ENCODE results near the gene SRP9.
"Not testable (repeated sequence)": the region's sequence is repeated elsewhere in the genome, so short reads cannot be mapped to it uniquely, and the experiment has no call there.

The SRP9 gene

GRCh38 chr1:225827076-225827475 is 49.5 kb downstream of the SRP9 start:
- Histone ChIP-seq H3K4me3 (ENCODE audit: extremely low read depth, insufficient read depth, low read length, poor library complexity, severe bottlenecking) (no peak overlapping the region), H3K36me3 (ENCODE audit: control insufficient read depth, insufficient read depth, low read length) (peaks cover 11% of the 10 kb centered on the region), H3K27ac (ENCODE audit: low read depth, low read length, severe bottlenecking) (no peak overlapping the region), H3K4me1 (ENCODE audit: control insufficient read depth, insufficient read depth, low read length, poor library complexity, severe bottlenecking) (peaks cover 7% of the 10 kb centered on the region), H3K9me3 (ENCODE audit: control insufficient read depth, low read length) (no peaks in the 10 kb centered on the region)
- WGBS, 2 experiments (ENCODE audit: insufficient coverage in 2 of 2) = 74 to 84% methylated on average over 8 of the region's 8 CpGs

- no peak overlapping the region for H3K4me3 ChIP-seq (ENCODE audit: extremely low read depth, insufficient read depth, low read length, poor library complexity, severe bottlenecking)
- WGBS, 2 experiments (ENCODE audit: insufficient coverage in 2 of 2) = 94 to 95% methylated on average over 9 to 11 of the region's 14 CpGs
- peaks cover 17% of the 10 kb centered on the region for H3K36me3 ChIP-seq (ENCODE audit: control insufficient read depth, insufficient read depth, low read length)
- no peak overlapping the region for H3K27ac ChIP-seq (ENCODE audit: low read depth, low read length, severe bottlenecking)
- no peaks in the 10 kb centered on the region for H3K9me3 ChIP-seq (ENCODE audit: control insufficient read depth, low read length)
- H3K4me1 ChIP-seq (ENCODE audit: control insufficient read depth, insufficient read depth, low read length, poor library complexity, severe bottlenecking) = peaks cover 7% of the 10 kb centered on the region
Measured at GRCh38 chr1:225828706-225829345, 51.2 kb downstream of the SRP9 start.

GRCh38 chr1:225830841-225831240 is 53.2 kb downstream of the SRP9 start:
- H3K27ac ChIP-seq (ENCODE audit: low read depth, low read length, severe bottlenecking) = no peak overlapping the region
- H3K36me3 ChIP-seq (ENCODE audit: control insufficient read depth, insufficient read depth, low read length) = peaks cover 20% of the 10 kb centered on the region
- H3K4me1 ChIP-seq (ENCODE audit: control insufficient read depth, insufficient read depth, low read length, poor library complexity, severe bottlenecking) = peaks cover 7% of the 10 kb centered on the region
- WGBS, 2 experiments (ENCODE audit: insufficient coverage in 2 of 2) = 86 to 100% methylated on average over 1 to 3 of the region's 6 CpGs
- no peaks in the 10 kb centered on the region for H3K9me3 ChIP-seq (ENCODE audit: control insufficient read depth, low read length)
- no peak overlapping the region for H3K4me3 ChIP-seq (ENCODE audit: extremely low read depth, insufficient read depth, low read length, poor library complexity, severe bottlenecking)

- 87 to 93% methylated on average over 5 of the region's 7 CpGs for WGBS, 2 experiments (ENCODE audit: insufficient coverage in 2 of 2)
Measured at GRCh38 chr1:225834417-225835329, 57.0 kb downstream of the SRP9 start.

GRCh38 chr1:225835856-225836255 is 58.2 kb downstream of the SRP9 start:
- Histone ChIP-seq H3K4me3 (ENCODE audit: extremely low read depth, insufficient read depth, low read length, poor library complexity, severe bottlenecking) (no peak overlapping the region), H3K36me3 (ENCODE audit: control insufficient read depth, insufficient read depth, low read length) (peaks cover 32% of the 10 kb centered on the region), H3K9me3 (ENCODE audit: control insufficient read depth, low read length) (no peaks in the 10 kb centered on the region), H3K27ac (ENCODE audit: low read depth, low read length, severe bottlenecking) (no peak overlapping the region), H3K4me1 (ENCODE audit: control insufficient read depth, insufficient read depth, low read length, poor library complexity, severe bottlenecking) (no peaks in the 10 kb centered on the region)
- 88 to 100% methylated on average over 3 of the region's 3 CpGs for WGBS, 2 experiments (ENCODE audit: insufficient coverage in 2 of 2)

More at GRCh38 chr1:225834417-225835329, 57.0 kb downstream of the SRP9 start:
- H3K9me3 ChIP-seq (ENCODE audit: control insufficient read depth, low read length) = no peaks in the 10 kb centered on the region
- no peak overlapping the region for H3K4me3 ChIP-seq (ENCODE audit: extremely low read depth, insufficient read depth, low read length, poor library complexity, severe bottlenecking)
- no peaks in the 10 kb centered on the region for H3K4me1 ChIP-seq (ENCODE audit: control insufficient read depth, insufficient read depth, low read length, poor library complexity, severe bottlenecking)
- peaks cover 30% of the 10 kb centered on the region for H3K36me3 ChIP-seq (ENCODE audit: control insufficient read depth, insufficient read depth, low read length)
- no peak overlapping the region for H3K27ac ChIP-seq (ENCODE audit: low read depth, low read length, severe bottlenecking)

DNA sequence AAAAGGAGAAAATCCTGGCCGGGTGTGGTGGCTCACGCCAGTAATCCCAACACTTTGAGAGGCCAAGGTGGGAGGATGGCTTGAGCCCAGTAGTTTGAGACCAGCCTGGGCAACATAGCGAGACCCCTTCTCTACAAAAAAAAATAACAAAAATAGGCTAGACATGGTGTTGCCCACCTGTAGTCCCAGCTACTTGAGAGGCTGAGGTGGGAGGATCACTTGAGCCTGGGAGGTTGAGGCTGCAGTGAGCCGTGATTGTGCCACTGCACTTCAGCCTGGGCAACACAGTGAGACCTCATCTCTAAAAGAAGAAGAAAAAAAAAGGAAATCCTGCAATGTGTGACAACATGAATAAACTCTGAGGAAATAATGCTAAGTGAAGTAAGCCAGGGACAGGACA is 58.7 kb downstream of the SRP9 start:
- WGBS, 2 experiments (ENCODE audit: insufficient coverage in 2 of 2) = 83 to 95% methylated on average over 1 to 3 of the region's 4 CpGs
- not testable (repeated sequence) for H3K4me3 ChIP-seq (ENCODE audit: extremely low read depth, insufficient read depth, low read length, poor library complexity, severe bottlenecking)
- peaks cover 34% of the 10 kb centered on the region for H3K36me3 ChIP-seq (ENCODE audit: control insufficient read depth, insufficient read depth, low read length)

GRCh38 chr1:225838793-225839192 is 61.2 kb downstream of the SRP9 start:
- Histone ChIP-seq H3K4me3 (ENCODE audit: extremely low read depth, insufficient read depth, low read length, poor library complexity, severe bottlenecking) (no peak overlapping the region), H3K27ac (ENCODE audit: low read depth, low read length, severe bottlenecking) (no peak overlapping the region), H3K4me1 (ENCODE audit: control insufficient read depth, insufficient read depth, low read length, poor library complexity, severe bottlenecking) (no peaks in the 10 kb centered on the region), H3K36me3 (ENCODE audit: control insufficient read depth, insufficient read depth, low read length) (peaks cover 22% of the 10 kb centered on the region), H3K9me3 (ENCODE audit: control insufficient read depth, low read length) (no peaks in the 10 kb centered on the region)
- 89 to 96% methylated on average over 14 of the region's 14 CpGs for WGBS, 2 experiments (ENCODE audit: insufficient coverage in 2 of 2)

More for the DNA sequence above, 58.7 kb downstream of the SRP9 start:
- H3K4me1 ChIP-seq (ENCODE audit: control insufficient read depth, insufficient read depth, low read length, poor library complexity, severe bottlenecking); H3K9me3 ChIP-seq (ENCODE audit: control insufficient read depth, low read length); H3K27ac ChIP-seq (ENCODE audit: low read depth, low read length, severe bottlenecking): not testable (repeated sequence)

Measured in mesodermal cell (in vitro differentiated cells).